Panc1 (cell line): ENCODE measurements around the gene PM20D1. TPM values are rescaled to one million over a fixed set of nuclear protein-coding genes. Genes with fewer than 3 reads are reported as not detected.

Experiments used
- ATAC-seq: fragments of 200-7000 bp; cut with Tn5 transposase; 2 replicates; pipeline ENCODE4 v1.9.1; 2020; ENCODE audit warnings: mild to moderate bottlenecking, moderate library complexity
- BruUV-seq: library from RNA; stranded (reverse); fragments of 400-500 nt; replicated peaks from 2 replicates; lab custom pipeline; 2021; lab: Mats Ljungman, UMichigan
- CTCF ChIA-PET: fragments of 300-600 bp; sonication (Branson Sonifier 250); formaldehyde crosslinking; loops from one replicate; lab custom pipeline; 2022; ENCODE audit warnings: antibody characterized with exemption; lab: Charles Lee
- POLR2A ChIA-PET: fragments of 300-600 bp; sonication (Branson Sonifier 250); formaldehyde crosslinking; loops from one replicate; lab custom pipeline; 2022; ENCODE audit warnings: antibody characterized with exemption; lab: Charles Lee
- DNase-seq: peaks from one replicate; pipeline ENCODE4 v3.0.0-alpha.2; 2010; ENCODE audit warnings: low read depth, low spot score
- H3K27ac ChIP-seq: 2 replicates; pipeline ENCODE4 v1.5.1; 2011; ENCODE audit warnings: mild to moderate bottlenecking, low read length, inconsistent platforms
- H3K27me3 ChIP-seq: fragments of 200-500 bp; sonication (Bioruptor generic); 2 replicates; pipeline ENCODE4 v1.6.0; 2014; ENCODE audit warnings: low read length, inconsistent platforms; ENCODE audit not compliant: control insufficient read depth, insufficient read depth
- H3K36me3 ChIP-seq: fragments of 200-500 bp; sonication (Bioruptor generic); 2 replicates; pipeline ENCODE4 v1.5.1; 2014; ENCODE audit warnings: inconsistent platforms, mild to moderate bottlenecking, low read length, moderate library complexity; ENCODE audit not compliant: control insufficient read depth, insufficient read depth
- H3K4me1 ChIP-seq: 2 replicates; pipeline ENCODE4 v1.5.1; 2011; ENCODE audit warnings: inconsistent platforms, mild to moderate bottlenecking, low read length, moderate library complexity; ENCODE audit not compliant: control insufficient read depth, insufficient read depth
- H3K4me3 ChIP-seq, 2 experiments: 2 replicates each; pipeline ENCODE4 v1.5.1; 2011 to 2012; ENCODE audit warnings: low read depth in 2 of 2, low read length in 2 of 2, mild to moderate bottlenecking in 2 of 2, inconsistent platforms in 1 of 2, moderate library complexity in 1 of 2
- H3K9me3 ChIP-seq: fragments of 200-500 bp; sonication (Bioruptor generic); 2 replicates; pipeline ENCODE4 v1.5.1; 2014; ENCODE audit warnings: low read depth, mild to moderate bottlenecking, inconsistent platforms, low read length, moderate library complexity; ENCODE audit not compliant: control insufficient read depth, insufficient read depth
- POLR2AphosphoS5 ChIP-seq: IDR thresholded peaks from 2 replicates; pipeline ENCODE4 v1.6.1; 2012; ENCODE audit warnings: mild to moderate bottlenecking, low read depth, low read length, moderate library complexity
- SIN3A ChIP-seq: IDR thresholded peaks from 2 replicates; pipeline ENCODE4 v1.6.1; 2012; ENCODE audit warnings: low read depth, mild to moderate bottlenecking, low read length, moderate library complexity, borderline replicate concordance; ENCODE audit not compliant: insufficient read depth
- TCF7L2 ChIP-seq: IDR thresholded peaks from 2 replicates; pipeline ENCODE4 v1.6.1; 2011; ENCODE audit warnings: mild to moderate bottlenecking, low read depth, low read length, inconsistent platforms
- in situ Hi-C: cut with HindIII; loops from 2 replicates; pipeline ENCODE4 v1.10.0; 2016; ENCODE audit warnings: low sequenced_read_pairs, low pct_unique_long_range_greater_than_20kb
- intact Hi-C: fragments of 100-400 bp; cut with micrococcal nuclease; formaldehyde crosslinking; loops from one replicate; pipeline ENCODE4 v1.10.0; 2022; ENCODE audit not compliant: unreplicated experiment
- total RNA-seq: library from RNA; stranded (reverse); gene quantifications from one replicate; pipeline ENCODE4 v1.2.1, GENCODE V29; 2021; ENCODE audit not compliant: unreplicated experiment
- TF ChIP-seq, protein P1 (sequence below): fragments of 450-650 bp; IDR thresholded peaks from 2 replicates; pipeline ENCODE4 v1.5.1; 2017; ENCODE audit warnings: mild to moderate bottlenecking
- TF ChIP-seq, protein P2 (sequence below), 2 experiments: IDR thresholded peaks; 2 replicates each; pipeline ENCODE4 v1.6.1; 2011 to 2012; ENCODE audit warnings: low read depth in 2 of 2, control low read depth in 1 of 2, low read length in 1 of 2, mild to moderate bottlenecking in 1 of 2, moderate library complexity in 1 of 2; ENCODE audit not compliant: insufficient read depth in 1 of 2

PM20D1 gene
- total RNA-seq, 1 experiment from 2014 or later, result 0.13 TPM

DNA sequence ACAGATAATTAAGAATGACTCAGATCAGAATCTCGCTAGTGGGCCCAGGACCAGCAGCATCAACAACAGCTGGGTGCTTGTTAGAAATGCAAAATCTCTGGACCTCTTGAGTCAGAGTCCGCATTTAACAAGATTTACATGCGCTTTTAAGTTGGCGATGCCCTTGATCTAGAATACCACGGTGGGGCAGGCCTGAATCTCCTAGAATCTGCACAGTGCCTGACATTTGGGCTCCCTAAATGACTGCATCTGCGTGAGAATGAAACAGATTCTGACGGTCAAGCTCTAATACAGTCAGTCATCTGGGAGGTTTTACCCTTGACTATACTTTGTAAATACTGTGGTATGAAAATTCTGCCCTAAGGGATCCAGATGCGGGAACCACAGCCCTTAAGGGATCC, 57.5 kb downstream of the PM20D1 start:
- BruUV-seq, result no TSS peak
- ATAC-seq, result no peak
- Histone ChIP-seq H3K9me3 (no peaks in the 10 kb centered on the region), H3K36me3 (peaks cover 4% of the 10 kb centered on the region; the same call in 1 of the 2 replicates), H3K27me3 (no peaks in the 10 kb centered on the region), H3K4me1 (no peaks in the 10 kb centered on the region), H3K4me3 (no peak overlapping the region), H3K27ac (no peak overlapping the region)
- POLR2A ChIA-PET, result no interaction called here
- intact Hi-C loops (loop anchor here (5.0 kb wide), 1 partner anchor 310 kb away; no protein-coding TSS in a partner anchor), in situ Hi-C loops (no loop called here)
- CTCF ChIA-PET, result interaction anchor here (0.5 to 2.9 kb wide), 10 partner anchors 19 to 339 kb away, joined by 3 to 36 read pairs (median 4); no protein-coding TSS in a partner anchor
- TF ChIP-seq SIN3A (no peak), TCF7L2 (no peak), POLR2AphosphoS5 (no peak)
- TF ChIP-seq, protein P1, sequence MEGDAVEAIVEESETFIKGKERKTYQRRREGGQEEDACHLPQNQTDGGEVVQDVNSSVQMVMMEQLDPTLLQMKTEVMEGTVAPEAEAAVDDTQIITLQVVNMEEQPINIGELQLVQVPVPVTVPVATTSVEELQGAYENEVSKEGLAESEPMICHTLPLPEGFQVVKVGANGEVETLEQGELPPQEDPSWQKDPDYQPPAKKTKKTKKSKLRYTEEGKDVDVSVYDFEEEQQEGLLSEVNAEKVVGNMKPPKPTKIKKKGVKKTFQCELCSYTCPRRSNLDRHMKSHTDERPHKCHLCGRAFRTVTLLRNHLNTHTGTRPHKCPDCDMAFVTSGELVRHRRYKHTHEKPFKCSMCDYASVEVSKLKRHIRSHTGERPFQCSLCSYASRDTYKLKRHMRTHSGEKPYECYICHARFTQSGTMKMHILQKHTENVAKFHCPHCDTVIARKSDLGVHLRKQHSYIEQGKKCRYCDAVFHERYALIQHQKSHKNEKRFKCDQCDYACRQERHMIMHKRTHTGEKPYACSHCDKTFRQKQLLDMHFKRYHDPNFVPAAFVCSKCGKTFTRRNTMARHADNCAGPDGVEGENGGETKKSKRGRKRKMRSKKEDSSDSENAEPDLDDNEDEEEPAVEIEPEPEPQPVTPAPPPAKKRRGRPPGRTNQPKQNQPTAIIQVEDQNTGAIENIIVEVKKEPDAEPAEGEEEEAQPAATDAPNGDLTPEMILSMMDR, result no peak
- TF ChIP-seq, protein P2, sequence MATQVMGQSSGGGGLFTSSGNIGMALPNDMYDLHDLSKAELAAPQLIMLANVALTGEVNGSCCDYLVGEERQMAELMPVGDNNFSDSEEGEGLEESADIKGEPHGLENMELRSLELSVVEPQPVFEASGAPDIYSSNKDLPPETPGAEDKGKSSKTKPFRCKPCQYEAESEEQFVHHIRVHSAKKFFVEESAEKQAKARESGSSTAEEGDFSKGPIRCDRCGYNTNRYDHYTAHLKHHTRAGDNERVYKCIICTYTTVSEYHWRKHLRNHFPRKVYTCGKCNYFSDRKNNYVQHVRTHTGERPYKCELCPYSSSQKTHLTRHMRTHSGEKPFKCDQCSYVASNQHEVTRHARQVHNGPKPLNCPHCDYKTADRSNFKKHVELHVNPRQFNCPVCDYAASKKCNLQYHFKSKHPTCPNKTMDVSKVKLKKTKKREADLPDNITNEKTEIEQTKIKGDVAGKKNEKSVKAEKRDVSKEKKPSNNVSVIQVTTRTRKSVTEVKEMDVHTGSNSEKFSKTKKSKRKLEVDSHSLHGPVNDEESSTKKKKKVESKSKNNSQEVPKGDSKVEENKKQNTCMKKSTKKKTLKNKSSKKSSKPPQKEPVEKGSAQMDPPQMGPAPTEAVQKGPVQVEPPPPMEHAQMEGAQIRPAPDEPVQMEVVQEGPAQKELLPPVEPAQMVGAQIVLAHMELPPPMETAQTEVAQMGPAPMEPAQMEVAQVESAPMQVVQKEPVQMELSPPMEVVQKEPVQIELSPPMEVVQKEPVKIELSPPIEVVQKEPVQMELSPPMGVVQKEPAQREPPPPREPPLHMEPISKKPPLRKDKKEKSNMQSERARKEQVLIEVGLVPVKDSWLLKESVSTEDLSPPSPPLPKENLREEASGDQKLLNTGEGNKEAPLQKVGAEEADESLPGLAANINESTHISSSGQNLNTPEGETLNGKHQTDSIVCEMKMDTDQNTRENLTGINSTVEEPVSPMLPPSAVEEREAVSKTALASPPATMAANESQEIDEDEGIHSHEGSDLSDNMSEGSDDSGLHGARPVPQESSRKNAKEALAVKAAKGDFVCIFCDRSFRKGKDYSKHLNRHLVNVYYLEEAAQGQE (IDR thresholded peaks at IDR 0.05; ENCODE audit: insufficient read depth in 1 of 2, low read depth in 2 of 2, low read length in 1 of 2), result no peak
- no peak for DNase-seq

DNA sequence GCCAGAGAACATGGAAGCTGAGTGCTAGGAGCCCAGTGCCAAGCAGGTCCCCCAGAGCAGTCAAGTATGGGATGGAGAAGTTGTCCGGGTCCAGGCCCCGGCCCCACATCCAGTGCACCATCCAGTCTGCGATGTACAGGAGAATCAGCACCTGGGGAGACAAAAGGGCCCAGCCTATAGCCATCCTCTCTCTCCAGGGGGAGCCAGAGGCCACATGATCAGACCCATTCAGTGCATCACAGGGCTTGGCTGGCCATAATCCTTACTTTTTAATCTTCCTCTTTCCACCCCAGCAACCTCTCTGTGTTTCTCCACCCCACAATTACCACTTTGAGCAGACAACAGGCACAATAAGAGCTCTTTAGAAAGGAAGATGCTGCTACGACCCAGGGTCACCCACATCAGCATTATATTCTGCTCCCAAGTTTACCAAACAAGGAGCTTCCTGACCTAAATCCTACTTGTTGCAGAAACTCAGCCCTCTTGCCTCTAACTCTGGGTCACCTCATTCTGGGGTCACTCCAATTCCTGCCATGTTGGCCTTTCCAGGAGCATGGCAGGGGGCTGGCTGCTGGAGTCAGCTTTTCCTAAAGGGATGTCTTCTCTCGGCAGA, 58.3 kb downstream of the PM20D1 start:
- no peaks in the 10 kb centered on the region; the same call in 1 of the 2 replicates for H3K4me1 ChIP-seq
- H3K9me3 ChIP-seq, result no peaks in the 10 kb centered on the region
- no peak overlapping the region for H3K4me3 ChIP-seq
- no peak overlapping the region for H3K27ac ChIP-seq
- ATAC-seq (peak; percentile 97), DNase-seq (peak; percentile 46)
- POLR2A ChIA-PET, result interaction anchor here (0.6 kb wide), 1 partner anchor 180 kb away, joined by 4 read pairs; no protein-coding TSS in a partner anchor
- BruUV-seq, result no TSS peak
- intact Hi-C loops, result loop anchor here (1.0 to 5.0 kb wide), 3 partner anchors 116 to 311 kb away; no protein-coding TSS in a partner anchor
- peaks cover 4% of the 10 kb centered on the region; the same call in 1 of the 2 replicates for H3K36me3 ChIP-seq
- no peaks in the 10 kb centered on the region for H3K27me3 ChIP-seq
- CTCF ChIA-PET, result interaction anchor here (0.5 to 2.9 kb wide), 9 partner anchors 19 to 190 kb away, joined by 3 to 36 read pairs (median 4); no protein-coding TSS in a partner anchor
- in situ Hi-C loops, result no loop called here
- TF ChIP-seq, protein P1, result peak; percentile 90
- TF ChIP-seq TCF7L2 (no peak), SIN3A (no peak), POLR2AphosphoS5 (no peak)
- TF ChIP-seq, protein P2 (IDR thresholded peaks at IDR 0.05; ENCODE audit: insufficient read depth in 1 of 2, low read depth in 2 of 2, low read length in 1 of 2), result no peak
